ENCODE measurements around the gene SH3PXD2B.
"Not testable (repeated sequence)": the region's sequence is repeated elsewhere in the genome, so short reads cannot be mapped to it uniquely, and the experiment has no call there.

Gene SH3PXD2B

DNA sequence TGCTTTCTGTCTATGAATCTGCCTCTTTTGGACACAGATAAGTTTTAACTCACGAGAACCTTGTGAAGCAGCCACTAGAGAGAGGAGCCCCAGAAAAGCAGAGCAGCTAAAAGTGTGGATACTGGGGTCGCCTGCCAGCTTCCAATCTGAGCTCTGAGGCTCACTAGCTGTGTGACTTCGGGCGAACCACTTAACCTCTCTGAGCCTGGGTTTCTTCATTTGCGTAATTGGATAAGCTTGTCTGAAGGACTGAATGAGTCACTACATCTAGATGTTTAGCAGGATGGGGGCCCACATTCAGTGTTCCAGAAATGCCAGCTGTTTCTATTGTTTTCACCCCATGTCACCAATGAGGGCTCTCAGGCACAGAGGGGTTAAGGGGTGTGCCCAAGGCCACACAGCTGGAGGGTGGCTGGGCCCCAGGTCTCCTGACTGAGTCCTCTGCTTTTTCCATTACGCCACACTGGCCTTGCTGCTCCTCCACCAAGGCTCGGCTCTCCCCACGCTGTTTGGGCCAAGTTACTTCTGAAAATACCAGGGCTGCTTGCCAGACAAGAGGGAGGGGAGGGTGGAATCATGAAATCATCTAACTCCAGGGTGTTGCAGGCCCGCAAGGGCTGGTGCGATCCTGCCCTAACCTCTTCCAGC is 36.2 kb downstream of the SH3PXD2B start:
- DNase-seq (ENCODE audit: low read depth): peak; percentile 99

DNA sequence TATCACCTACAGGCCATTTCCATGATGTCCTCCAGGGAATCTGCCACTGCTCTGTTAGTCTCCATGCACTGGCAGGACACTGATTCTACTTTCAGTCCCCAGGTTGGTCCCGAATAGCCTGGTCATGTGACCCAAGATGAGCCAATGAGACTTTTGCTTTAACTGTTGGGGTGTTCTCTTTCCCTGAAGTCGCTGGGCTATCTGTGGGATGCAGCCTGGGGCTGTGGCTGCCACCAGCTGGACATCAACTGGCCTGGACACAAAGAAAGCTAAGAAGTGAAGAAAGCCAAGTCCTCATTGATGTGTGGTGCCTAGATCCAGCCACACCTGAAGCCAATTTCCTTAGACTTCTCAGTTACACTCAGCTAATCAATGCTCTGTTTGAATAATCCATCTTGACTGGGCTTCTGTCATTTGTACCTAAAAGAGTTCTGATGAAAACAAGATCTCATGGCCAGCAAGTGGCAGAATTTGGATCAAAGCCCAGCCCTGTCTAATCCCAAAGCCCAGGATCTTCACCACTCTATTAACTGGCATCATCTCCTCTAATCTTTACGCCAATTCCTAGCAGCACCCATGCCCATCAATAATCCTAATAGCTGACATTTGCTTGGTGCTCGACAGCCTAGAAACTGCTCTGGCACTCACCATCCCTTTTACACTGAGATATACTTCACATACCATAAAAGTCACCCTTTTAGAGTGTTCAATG is 37.0 kb downstream of the SH3PXD2B start:
- DNase-seq (ENCODE audit: low read depth): no peak

DNA sequence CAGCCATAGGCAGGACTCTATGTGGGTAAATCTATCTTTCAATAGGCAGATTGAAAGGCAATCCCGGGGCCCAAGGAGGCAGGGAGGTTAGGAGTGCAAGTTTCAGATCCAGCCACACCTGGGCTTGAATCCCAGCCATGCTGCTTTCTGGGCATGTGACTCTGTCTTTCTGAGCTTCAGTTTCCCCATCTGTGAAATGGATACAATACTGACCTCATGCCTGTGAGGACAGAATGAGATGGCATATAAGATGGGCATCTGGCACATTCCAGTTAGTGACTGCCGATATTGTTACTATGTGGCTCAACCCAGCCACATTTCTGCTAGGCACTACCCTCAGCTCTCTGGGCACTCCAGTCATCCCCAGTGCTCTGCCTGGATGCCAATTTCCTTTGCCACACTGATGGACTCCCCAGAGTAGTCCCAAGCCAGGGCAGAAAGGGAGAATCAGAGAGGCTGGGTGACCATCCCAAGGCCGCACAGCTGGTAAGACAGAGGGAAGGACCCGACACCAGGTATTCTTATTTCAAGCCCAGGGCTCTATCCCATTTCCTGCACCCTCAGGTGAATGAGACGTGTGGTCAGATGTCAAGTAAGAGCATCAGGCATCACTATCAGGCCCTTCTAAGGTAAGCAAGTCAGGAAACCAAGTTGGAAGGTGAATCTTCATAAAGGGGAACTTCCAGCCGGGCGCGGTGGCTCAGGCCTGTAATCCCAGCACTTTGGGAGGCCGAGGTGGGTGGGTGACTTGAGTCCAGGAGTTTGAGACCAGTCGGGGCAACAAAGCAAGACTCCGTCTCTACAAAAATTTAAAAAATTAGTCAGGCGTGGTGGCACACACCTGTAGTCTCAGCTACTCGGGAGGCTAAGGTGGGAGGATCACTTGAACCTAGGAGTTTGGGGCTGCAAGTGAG is 38.7 kb downstream of the SH3PXD2B start:
- DNase-seq (ENCODE audit: low read depth): no peak

DNA sequence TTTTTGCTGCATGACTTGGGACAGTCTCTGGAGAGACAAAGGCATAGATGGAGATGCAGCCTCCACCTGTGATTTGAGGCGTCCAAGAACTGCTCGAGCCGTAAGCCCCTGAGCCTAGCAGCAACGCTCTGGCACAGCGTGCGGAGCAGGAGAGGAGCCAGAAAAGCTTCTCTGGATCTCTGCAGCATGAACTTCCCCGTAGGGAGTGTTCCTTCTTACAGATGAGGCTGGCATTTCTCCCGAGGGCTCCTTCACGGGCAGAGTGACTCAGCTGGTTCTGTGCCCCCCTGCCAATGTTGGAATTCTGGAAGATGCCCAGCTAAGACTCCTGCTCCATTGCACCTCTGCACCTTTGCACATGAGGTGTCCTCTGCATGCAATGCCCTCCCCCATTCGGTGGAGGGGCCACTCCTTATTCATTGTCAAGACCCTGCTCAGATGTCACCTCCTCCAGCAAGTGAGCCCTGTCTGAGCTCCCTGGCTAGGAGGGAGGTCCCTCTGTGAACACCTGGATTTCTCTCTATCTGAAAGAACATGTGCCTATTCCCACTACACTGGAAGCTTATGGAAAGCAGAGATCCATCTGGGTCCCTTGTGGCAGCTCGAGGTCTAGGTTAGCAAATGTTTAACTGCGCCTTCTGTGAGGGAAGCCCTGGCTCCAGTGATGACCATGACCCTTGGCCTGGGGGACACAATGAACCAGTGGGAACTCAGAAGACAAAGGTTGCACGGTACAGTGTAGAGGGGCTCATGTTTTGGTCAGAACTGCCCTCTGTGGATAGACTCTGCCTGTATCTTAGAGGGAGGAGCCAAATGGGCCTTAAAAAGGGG is 39.6 kb downstream of the SH3PXD2B start:
- DNase-seq (ENCODE audit: low read depth): no peak

DNA sequence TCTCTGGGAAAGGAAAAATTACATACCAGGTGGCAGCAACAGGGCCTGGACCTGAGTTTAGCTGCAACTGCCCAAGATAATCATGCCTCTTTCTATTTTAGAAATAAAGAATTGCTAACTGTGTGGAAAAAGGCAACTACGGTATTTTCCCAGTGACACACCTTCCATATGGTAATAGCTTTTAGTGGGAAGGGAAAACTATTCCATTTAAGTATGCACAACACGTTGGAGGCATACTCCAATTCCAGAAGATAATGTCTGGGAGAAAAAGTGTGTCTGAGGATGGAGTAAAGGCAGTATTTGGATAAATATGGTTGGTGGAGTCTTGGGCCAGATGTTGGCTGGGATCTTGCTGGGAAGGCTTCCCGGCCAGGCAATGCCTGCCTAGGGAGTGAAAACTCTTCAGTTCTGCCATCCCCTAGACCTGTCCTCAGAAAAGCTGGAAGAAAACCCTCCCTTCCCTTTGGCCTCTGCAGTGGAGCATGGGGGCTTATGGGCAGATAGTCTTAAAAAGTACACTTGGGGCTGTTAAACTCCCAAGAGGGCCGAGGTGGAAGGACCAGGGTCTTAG is 40.6 kb downstream of the SH3PXD2B start:
- DNase-seq (ENCODE audit: low read depth): no peak

DNA sequence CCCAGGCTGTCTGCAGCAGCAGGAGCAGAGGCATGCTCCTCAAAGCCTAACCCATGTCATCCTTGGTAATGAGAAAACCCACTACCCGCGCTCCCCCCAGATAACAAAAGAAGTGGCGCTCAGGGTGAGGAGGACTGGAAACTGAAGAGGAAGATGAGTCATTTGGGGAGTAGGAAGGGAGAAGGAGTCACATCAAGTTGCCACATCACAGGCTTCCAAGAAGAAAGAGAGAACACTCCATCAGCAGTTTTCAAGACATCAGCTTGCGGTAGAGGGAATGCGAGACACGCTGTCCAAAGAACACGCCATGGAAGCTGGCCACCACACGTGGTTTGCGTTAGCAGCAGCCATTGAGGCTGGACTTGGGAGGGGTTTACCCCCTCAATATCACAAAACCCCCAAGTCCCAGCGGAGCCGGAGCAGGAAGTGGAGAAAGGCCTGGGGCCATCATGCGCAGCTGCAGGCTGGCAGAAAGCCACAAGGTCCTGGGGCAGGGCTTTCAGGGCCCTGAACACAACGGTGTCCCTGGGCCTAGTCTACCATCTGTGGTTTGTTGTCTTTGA is 41.5 kb downstream of the SH3PXD2B start:
- DNase-seq (ENCODE audit: low read depth): peak; percentile 99

DNA sequence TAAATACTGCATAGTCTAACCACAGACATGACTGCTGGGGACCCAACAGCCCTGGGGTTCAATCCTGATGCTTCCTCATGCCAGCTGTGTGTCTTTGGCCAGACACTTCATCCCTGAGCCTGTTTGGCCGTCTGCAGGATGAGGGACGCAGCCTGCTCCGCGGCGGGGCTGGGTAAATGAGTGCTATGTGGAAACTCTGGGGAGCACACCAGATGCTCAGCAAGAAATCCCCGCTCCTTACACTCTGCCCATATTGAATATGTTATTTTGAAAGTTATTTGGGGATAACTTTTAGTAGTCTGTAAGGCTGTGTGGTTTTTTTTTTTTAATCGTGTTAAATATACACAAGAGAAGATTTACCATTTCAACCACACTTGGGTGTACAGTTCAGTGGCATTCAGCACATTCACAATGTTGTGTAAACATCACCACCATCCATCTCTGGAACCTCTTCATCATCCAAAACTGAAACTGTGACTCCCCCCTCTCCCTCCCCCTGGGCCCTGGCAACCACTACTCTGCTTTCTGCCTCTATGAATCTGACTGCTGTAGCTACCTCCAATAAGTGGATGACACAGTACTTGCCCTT is 42.7 kb downstream of the SH3PXD2B start:
- DNase-seq (ENCODE audit: low read depth): no peak

DNA sequence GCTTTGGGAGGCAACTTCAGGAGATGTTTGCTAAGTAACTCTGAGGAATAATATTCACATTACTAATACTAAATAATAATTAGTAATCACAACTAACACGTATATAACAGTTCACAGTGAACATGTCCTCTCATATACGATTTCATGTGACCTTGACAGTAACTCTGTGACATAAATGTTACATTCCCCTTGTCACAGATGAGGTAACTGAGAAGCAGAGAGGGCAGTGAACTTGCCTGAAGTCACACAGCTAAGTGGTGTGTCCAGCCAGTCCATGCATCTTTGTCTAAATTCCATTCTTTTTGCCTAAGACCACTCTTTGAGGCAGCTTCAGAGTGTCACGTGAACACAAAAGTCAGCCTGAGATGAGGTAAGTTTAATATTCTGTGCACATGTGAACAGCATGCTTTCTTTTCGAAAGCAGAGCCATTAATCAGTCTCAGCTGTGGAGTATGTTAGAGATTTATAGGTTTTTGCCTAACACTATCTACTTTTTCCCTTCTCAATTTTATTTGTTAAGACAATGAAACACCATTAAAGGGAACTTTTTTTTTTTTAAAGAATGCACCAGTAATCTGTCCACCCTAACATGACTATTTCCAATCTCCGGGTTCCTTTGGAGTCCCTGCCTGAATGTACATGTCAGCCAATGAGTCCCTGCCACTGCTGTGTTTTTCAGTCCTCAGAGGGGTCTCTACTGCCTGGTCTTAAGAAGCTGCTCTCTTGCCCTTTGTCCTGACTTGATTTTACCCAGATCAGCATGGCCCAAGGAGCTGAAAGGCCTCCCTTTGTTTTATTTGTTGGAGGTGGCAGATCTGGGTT is 43.5 kb downstream of the SH3PXD2B start:
- DNase-seq (ENCODE audit: low read depth): no peak

DNA sequence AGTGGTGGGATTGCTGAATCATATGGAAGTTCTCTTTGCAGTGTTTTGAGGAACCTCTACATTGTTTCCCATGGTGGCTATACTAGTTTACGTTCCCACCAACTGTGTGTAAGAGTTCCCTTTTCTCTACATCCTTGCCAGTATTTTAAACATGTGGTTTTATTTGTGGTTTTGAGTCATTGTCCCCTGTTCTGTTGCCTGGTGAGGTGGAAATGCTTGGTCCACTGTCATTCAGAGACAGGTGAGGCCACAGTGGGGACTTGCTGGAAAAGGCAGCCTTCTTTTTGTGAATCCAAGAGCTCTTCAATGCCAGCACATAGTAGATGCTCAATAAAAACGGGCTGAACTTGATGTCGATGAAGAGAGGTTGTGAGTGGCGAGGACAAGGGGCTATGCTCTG is 44.2 kb downstream of the SH3PXD2B start:
- DNase-seq (ENCODE audit: low read depth): no peak

DNA sequence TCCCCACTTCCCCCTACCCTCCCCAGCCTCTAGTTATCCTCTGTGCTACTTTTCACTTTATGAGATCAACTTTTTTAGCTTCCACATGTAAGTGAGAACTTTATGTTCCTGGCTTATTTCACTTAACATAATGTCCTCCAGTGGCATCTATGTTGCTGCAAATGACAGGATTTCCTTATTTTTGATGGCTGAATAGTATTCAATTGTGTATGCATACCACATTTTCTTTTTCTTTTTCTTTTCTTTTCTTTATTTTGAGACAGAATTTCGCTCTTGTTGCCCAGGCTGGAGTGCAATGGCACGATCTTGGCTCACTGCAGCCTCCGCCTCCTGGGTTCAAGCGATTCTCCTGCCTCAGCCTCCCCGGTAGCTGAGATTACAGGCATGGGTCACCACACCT is 44.8 kb downstream of the SH3PXD2B start:
- DNase-seq (ENCODE audit: low read depth): not testable (repeated sequence)

DNA sequence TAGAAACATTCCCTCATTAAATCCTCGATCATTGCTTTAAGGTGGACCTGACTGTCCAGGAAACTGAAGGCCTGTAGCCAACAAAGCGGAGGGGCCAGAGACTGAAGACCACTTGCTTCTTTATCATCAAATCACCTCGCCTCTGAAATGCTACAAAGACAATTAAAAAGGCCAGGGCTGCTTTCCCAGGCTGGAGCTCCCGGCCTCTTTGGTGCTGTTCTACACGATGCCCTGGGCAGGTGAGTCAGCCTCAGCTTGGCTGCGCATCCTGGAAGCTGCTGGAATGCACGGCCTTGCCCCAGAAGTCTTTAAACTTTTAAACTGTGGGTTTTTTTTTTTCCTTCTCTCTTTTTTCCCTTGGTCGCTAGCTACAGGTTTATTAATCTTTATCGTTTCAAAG is 46.5 kb downstream of the SH3PXD2B start:
- no peak for DNase-seq (ENCODE audit: low read depth)

DNA sequence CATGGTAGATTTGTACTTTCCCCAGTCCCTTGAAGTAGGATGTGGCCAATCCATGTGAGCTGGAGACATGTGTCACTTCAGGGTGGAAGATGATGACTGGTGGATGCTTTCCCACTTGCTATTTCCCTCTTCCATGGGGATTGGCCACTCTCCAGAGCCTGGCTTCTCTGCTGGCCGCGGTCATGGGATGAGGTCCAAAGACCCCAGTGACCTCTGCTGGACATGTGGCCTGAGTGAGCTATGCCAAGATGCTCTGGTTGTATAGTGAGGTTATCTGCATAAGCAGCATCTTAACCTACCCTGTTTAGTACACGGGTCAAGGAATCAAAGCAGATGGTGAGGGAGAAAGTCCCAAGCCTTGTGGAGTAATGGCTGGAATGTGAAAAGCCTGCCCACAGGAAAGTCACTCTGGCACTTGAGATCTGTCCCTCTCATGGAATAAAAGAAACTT is 47.1 kb downstream of the SH3PXD2B start:
- DNase-seq (ENCODE audit: low read depth): no peak

DNA sequence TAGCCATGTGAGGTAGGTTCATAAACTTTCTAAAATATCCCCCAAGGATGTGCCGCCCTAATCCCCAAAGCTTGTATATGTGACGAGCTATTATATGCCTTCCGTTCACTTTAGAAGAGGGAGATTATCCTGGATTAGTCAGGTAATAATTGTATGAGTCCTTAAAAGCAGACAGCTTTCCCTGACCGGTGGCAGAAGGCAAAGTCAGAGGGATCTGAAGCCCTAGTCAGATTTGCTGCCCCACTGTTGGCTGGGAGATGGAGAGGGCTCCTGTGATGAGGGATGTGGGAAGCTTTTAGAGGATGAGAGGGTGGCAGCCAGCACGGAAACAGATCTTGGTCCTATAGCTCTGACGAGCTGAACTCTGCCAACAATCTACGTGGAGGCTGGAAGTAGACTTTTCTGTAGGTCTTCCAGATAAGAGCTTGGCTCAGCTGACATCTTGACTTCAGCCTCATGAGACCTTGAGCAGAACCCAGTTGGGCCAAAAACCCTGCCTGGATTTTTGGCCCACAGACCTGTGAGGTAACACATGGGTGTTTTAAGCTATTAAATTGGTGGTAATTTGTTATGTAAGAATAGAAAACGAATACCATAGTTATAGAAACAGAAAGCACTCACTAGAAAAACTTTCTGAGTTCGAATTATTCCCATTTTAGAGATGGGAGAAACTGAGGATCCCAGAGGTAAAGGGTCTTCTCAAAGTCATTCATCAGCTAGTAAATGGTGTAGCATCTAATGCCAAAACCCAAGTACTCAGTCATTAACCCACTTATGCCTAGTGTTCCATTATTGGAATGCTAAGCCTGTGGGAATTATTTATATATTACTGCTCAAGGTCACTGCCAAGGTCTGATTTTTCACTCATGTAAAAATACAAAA is 48.9 kb downstream of the SH3PXD2B start:
- no peak for DNase-seq (ENCODE audit: low read depth)

DNA sequence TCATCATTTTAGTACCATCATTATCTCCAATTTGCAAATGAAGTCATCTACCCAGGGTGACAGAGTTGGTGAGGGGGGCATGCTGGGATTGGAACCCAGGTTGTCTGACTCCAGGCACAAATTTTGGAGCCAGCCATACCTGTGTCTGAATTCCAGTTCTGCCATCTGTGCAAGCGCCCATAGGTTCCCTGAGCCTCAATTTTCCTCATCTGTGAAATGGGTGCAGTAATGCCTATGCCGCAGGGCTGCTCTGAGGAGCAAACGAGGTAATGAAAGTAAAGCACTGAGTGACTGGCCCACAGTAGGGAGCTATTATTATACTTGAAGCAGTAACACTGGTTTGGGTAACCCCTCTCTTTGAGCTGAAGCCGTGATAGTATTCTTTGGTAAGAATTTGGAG is 49.6 kb downstream of the SH3PXD2B start:
- no peak for DNase-seq (ENCODE audit: low read depth)

DNA sequence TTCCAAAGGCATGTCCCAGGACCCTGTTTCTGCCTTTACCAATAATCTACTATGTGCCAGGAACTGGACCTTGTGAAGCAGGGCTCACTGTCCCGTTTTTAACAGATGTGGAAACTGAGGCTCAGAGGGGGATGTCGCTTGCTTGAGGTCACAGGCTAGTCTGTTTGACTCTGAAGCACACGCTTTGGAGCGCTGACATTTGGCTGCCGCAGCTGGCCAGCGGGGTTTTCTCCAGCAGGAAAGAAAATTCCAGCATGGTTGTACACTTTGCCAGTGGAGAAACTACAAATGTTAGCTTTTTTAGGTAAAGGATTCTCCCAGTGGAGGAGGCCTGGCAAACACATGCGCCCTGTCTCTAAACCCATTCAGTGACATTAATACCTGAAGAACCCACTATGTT is 50.5 kb downstream of the SH3PXD2B start:
- no peak for DNase-seq (ENCODE audit: low read depth)

DNA sequence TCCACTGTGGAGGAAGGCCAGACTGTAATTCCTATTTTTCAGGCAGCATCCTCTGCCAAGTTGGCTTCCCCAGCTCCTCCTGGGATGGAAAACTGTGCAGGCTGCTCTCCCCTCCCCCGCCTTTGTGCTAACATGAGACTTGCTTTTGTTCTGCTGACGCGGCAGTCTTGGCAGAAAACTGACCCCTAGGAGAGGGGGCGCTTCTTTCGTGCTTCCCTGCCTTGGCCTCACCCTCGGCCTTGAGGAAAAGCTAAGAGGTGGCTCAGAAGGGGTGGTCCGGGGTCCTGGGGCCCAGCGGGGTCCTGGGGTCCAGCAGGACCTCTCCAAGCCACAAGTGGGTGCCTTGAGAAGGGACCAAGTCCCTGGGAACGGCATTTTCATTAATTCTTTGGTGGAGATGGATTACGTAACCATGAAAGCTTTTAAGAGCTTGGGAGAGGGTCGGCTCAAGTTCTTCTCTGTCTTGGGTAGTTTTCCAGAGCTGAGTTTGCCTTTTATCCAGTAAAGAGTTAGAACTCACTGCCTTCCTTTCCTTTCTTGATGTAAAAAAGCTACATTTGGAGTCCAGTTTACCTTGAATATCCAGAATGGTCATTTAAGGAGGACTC is 51.0 kb downstream of the SH3PXD2B start:
- DNase-seq (ENCODE audit: low read depth): peak; percentile 85

DNA sequence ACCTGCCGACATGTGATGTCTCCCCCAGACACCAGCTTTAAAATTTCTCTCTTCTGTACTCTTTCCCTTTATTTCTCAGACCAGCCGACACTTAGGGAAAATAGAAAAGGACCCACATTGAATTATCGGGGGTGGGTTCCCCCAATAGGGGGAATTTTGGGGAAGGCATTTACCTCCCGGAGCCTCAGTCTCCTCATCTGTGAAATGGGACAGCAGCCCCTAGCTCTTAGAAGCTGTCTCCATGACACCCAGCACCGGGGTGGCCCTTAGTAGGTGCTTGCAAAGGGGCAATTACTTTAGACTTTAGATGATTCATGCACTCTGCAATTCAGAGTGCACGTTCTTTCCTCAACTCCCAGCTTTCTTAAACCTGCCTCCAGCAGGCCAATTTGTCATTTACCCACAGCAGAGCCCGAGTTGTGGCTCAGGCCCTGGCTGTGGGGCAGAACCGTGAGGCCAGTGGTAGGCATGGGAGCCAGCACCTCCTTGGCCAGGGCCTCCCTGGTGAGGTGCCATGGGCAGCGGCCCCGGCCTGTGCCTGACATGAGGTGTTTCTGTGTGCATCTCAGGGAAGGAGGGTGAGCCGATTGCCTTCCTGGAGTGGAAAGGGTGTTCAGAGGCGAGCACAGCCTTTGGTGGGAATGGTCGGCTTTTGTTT is 51.7 kb downstream of the SH3PXD2B start:
- no peak for DNase-seq (ENCODE audit: low read depth)

DNA sequence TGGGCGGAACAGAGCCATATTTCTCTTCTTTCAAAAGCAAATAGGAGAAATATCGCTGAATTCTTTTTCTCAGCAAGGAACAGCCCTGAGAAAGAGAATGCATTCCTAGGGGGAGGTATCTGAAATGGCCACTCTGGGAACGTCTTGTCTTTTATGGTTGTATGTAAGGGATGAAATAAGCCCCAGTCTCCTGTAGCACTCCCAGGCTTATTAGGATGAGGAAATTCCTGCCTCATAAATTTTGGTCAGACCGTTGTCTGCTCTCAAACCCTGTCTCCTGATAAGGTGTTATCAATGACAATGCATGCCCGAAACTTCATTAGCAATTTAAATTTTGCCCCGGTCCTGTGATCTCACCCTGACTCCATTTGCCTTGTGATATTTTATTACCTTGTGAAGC is 52.3 kb downstream of the SH3PXD2B start:
- not testable (repeated sequence) for DNase-seq (ENCODE audit: low read depth)

Measured in stromal cell of bone marrow (primary cell).